ENCODE results near the gene CDO1. TPM values are rescaled to one million over a fixed set of nuclear protein-coding genes. Genes with fewer than 3 reads are reported as not detected.

The CDO1 gene
- total RNA-seq, 2 donors from 2014 or later = 12.9 to 41.4 TPM

Other genes with a start within 250 kb of the CDO1 start
- gene TICAM2, start 214.2 kb downstream of the CDO1 start, total RNA-seq = 1 to 10 TPM; 3.5 TPM
- 10 to 100 TPM; 72.9 to 93.7 TPM for gene TMED7, start 190.6 kb downstream of the CDO1 start, total RNA-seq
- gene ATG12, start 24.9 kb upstream of the CDO1 start, total RNA-seq = 10 to 100 TPM; 26.4 to 31.8 TPM
- 10 to 100 TPM; 64.3 to 76.8 TPM for gene AP3S1, start 25.3 kb upstream of the CDO1 start, total RNA-seq
- 1 to 10 TPM in 1 of 2 donors, under 1 TPM in 1; 0.65 to 3.9 TPM for gene LVRN, start 145.8 kb upstream of the CDO1 start, total RNA-seq
- gene ARL14EPL, start 215.8 kb upstream of the CDO1 start, total RNA-seq = not detected